CD4-positive, alpha-beta T cell treated with Interleukin-4 for 4 hours (primary cell): ENCODE results near the gene PDE11A.
"Not testable (repeated sequence)": the region's sequence is repeated elsewhere in the genome, so short reads cannot be mapped to it uniquely, and the experiment has no call there.

Experiments used
- DNase-seq: peaks from one replicate; pipeline ENCODE4 v3.0.0-alpha.2; 2020

PDE11A gene

DNA sequence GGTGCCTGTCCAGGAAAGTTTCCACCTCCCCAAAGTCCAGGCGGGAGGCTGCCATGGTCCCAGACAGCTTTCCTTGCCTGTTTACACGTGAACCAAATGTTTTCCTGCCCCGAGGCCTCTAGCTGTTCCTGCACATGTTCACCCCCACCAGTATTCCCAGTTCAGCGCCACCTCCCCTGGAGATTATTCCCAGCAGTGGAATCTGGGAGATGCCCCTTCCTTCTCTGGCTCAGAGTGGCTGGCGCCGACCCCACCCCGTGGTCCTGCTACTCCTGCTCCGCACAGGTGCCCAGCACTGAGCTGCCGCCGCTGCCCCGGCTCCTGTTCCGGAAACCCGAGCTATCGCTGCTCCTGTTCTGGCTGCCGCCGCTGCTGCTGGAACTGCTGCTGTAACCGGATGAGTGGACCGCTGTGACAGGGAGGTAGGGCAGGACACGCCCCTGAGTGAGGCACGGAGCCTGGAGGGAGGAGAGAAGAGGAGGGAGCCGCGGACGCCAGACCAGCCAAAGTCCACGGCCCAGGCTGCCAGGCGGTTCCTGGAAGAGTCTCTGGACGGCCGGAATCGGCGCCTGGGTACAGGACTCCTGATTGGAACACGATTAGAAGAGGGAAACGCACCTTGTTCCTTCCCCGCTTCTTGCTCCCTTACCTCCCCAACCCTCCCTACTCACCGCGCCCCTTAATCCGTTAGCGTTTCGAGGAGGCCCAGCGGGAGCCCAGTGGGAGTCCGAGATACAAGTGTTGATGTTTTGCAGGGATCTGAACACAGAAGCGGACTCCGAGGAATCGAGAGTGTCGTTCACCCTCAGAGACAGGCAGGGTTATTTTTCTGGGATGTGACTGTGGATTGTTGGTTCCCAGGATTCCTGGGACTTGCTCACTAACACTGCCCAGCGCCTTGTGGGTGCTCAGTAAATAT lies at the start of gene PDE11A:
Gene PDE11A, minus strand, starts transcription at position 395 of the 919 bp plus-strand sequence. Its CDS starts 340 bp downstream, at position 55.
- no peak for DNase-seq

DNA sequence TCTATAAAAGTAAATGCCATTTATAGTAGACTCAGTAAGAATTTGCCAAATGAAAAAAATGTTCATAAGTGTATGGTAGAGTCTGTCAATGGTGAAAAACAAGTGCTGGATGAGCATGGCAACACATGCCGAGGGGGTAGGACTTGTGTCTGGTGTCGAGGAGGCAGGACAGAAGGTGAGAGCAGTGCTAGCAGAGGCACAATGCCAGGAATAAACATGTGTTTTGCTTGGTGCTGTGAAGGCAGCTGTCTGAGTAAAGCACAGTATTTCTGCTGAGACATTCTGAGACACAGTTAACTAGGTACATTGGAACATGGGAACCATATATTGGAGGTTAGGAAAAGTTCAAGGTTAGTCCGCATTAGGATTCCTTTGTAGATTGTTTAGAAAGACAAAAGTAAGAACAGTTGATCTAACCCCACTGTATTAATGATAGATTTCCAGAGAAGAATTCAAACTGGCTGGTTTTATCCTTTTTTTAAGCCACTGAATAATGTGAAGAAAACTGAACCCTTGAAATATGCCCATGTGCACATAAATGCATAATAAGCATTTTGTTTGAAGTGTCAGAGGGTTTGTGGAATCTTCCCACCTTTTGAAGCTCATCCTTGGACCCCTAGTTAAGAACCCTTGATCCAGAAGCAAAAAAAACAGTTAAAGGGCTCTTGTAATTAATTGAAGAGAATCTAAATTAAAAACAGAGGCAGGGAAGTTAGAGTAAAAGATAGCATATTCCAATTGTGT lies 46.8 kb upstream of the PDE11A start:
- DNase-seq: no peak

DNA sequence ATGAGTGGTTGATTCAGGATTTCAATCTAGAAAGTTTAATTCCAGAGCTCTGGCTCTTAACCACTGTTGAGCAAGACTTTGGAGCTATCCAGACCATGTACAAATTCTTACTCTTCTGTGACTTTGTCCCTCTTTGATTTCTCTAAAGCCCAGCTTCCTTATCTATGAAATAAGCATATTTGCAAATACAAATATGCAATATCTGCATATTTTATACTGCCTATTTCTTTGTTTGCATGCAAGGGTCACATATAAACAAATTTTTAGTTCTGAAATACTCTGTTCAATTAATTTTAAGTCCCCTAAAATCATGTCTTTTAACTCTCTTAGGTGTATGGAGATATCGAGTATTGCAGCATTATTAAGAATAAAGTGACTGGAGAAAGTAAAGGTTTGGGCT lies 45.1 kb upstream of the PDE11A start:
- no peak for DNase-seq

DNA sequence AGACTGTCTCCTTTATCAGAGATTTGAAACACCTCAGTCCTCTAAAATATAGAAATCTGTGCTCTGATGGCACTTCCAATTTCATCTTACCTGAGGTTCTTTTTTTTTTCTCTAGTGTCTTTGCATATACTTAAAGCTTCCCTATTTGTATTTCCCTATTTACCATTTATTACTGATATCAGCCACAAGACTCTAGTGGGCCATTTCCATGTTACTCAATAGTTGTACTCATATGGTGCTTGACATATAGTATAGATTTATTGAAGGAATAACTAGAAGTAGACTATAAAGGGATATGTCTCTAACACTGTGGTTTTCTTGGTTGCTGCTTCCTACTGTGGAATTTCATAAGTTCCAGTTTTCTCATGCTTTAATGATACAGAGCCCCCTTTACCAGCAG lies 42.7 kb upstream of the PDE11A start:
- no peak for DNase-seq

DNA sequence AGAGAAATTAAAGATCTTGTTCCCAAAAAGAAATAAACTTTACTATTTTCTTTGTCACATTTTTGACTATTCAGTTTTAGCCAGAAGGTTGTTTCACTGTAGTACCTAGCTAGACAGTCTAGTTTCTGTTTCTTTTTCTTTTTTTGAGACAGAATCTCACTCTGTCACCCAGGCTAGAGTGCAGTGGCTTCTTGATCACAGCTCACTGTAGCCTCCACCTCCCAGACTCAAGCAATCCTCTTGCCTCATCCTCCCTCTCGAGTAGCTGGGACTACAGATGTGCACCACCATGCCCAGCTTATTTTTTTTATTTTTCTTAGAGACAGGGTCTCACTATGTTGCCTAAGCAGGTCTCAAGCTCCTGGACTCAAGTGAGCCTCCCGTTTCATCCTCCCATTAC lies 41.9 kb upstream of the PDE11A start:
- no peak for DNase-seq

DNA sequence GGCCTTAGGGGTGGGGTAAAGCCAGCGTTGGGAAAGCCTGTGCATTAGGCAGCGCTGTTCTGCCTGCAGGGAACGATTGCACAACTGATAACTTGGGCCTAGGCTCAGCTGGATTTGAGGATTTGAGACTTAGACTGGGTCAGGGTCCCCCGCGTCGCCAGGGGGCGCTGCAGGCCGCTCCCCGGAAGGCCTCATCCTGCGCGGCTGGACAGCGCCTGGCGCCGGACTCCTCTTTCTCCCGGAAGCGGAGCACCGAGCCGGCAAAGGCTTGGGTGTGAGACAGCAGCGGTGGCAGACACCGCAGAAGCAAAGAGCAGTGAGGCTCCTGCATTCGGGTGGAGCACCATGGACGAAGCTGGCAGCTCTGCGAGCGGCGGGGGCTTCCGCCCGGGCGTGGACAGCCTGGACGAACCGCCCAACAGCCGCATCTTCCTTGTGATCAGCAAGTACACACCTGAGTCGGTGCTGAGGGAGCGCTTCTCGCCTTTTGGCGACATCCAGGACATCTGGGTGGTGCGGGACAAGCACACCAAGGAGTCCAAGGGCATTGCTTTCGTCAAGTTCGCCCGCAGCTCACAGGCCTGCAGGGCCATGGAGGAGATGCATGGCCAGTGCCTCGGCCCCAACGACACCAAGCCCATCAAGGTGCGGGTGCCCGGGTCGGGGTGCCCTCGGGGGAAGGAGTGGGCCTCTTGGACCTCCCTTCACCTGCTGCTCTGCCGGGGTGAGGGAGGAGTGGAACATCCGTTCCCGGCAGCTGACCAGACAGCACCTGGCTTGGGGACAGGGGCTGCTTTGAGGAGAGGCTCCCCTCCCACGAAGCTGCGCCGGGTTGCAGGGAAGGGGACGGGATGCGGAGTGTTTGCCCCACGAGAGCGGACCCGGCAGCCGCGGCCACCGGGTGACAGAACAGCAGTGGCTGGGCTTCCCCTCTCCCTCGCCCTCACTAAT lies 39.9 kb upstream of the PDE11A start, which contains the start of gene RBM45:
Gene RBM45, plus strand, starts transcription at position 236 of the 951 bp plus-strand sequence. Its CDS starts 110 bp downstream, at position 346.
- peak; percentile 87 for DNase-seq

DNA sequence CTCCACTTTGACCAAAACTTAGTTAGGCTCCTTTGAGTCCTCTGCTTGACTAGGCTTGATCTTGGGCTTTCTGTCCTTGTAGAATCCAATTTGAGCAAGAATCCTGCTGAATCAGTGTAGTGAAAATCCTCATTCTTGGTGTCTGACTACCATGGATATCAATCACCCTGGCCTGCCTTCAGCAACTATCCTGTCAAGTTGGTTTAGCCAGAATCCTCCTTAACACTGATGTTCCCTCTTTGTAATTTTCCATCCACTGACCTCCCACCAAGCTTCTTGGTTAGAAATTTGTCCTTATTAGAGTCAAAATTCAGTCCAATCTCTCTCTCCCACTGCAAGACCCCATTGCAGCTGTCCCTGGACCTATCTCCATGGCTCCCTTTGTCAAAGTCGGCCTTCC lies 39.2 kb upstream of the PDE11A start:
- DNase-seq: no peak

DNA sequence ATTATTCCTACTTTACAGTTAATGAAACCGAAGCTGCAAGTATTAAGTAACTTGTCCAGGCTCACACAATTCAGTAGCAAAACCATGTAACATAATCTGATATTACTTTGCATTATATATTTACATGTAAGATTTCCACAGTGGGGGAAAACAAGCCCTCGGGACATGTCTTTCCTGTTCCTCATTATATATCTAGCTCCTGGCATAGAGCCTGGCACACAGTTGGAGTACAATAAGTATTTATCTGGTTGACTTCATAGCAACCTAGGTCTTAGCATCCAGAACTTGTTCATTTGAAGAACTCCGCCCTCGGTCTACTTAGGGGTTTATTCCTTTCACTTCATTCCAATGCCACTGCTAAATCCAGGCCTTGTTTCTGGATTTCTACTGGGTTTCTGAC lies 38.1 kb upstream of the PDE11A start:
- no peak for DNase-seq

DNA sequence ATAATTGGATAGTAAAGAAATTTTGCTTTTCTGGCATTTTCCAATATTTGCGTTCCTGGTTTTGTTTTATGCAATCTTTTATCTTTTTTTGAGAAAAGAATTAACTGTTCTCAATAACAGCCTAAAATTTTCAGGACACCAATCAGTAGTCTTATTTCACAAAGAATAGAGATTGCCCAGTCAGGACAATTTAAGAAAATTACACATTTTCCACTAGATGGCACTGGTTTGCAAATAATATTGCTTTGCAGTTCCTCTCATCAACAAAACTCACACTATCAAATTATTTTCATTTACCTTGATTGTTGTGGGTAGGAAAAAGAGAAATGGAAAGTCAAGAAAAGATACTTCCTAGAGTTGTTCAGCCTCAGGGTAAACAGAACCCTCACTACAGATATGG lies 37.2 kb upstream of the PDE11A start:
- DNase-seq: peak; percentile 57

DNA sequence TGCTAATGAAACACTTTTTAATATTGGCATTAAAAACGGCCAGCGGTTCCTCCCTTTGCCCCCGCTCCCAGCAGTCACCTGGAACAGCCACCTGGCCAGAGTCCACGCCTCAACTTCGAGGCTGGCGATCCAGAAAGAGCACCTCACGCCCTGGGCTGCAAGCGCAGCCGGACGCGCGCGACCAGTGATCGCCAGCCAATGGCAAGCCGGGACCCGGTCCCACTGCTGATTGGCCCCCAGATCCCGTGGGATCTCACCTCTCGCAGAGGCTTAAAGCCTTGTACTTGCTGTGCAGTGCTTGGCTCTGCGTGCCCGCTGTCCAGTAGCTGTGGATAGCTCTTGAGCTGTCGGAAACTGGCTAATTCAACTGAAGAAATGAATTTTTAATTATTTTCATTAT lies 35.6 kb upstream of the PDE11A start:
- no peak for DNase-seq

DNA sequence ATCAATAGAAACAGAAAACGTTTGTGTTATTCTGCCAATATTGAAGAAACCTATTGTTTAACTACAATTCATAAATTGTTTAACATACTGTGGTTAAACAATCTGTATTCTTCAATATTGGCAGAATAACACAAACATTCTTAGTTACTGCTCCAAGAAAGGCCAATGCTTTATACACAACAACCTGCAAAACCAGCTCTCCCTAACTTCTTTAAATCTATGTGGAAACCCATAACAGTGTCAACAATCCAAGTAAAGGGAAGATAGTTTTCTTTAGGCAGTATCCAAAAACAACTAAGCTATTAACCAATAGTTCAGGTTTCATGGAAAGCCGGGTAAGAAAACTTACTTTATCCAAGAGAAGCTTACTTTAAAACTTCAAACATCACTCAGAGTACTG lies 33.5 kb upstream of the PDE11A start:
- DNase-seq: no peak

DNA sequence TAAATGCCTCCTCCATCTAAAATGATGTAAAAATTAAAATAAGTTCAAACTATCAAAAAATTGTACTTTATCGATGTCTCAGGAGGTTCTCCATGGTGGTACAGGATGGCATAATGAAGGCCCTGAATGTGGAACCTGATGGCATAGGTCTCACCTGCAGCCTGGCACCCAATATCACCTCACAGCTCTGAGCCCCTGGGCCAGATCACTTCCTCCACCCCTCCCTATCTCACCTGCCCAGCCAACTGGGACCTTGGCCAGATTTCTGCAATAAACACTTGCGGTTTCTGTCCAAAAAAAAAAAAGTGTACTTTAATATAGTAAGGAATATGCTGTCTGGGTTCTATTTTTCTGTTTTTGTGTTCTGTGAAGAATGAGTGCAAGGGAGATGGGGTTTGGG lies 33.0 kb upstream of the PDE11A start:
- DNase-seq: no peak

DNA sequence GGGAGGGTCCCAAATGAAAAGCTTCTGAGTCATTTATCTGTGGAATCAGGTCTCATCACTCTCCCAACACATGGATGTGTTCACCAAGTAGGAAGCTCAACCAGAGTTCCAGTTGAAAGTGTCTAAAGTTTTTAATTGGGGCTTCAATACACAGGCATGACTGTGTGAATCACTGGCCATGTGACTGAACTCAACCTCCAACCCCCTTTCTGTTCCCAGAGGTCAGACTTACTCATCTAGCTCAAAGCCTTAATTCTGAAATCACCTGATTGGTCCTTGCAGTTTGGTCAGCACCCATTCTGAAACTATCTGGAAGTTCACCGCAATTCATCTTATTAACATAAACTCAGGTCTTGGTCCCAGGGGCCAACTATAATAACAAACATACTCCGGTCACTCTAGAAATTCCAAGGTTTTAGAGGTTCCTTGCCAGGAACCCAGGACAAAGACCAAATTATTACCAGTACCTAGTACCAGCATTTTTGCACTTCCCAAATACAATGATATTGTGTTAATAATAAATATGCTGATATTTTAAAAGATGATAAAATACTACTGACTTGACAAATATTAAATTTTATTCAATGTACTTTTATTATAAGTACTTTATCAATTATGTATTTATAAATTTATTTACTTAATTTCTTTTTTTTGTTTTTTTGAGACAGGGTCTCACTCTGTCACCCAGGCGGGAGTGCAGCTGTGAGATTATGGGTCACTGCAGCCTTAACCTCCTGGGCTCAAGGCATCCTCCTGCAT lies 28.9 kb upstream of the PDE11A start:
- DNase-seq: no peak

DNA sequence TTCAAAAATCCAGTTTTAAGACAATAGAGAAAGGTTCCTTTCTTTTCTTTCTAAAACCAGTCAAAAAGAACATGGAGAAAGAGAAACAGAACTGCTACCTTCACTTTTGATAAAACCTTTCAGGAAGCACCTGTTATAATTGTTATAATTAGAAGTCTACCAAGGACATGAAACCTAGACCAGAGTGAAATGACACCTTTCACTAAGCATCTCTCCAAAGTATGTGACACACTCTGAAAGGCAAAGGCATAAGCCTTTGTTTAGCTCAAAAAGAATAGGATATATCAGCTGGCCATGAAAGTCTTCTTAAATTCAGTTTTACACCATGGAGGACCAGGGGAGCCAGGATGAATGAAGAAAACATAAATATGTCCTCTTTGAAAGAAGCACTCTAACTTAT lies 20.9 kb upstream of the PDE11A start:
- DNase-seq: no peak

DNA sequence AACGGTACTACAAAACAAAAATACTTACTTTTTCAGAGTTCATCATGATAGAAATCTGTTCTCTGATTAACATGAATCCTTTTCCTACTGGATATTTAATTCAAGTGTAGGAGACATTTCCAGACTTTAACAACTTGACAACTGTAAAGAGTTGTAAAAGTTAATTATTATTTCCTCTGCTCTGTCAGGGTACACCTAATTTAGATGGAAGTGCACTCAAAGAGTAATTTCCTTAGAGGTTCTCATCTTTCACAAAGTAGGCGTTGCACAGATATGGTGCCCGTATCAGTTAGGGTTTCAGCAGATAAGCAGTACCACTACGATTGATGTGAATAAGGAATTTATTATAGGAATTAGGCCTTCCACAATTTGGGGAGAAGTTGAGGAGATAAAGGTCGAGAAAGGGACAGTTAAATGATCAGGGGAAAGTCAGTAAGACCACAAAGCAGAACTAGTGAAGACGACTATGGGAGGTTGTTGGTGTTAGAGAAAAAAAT lies 16.2 kb upstream of the PDE11A start:
- DNase-seq: no peak

DNA sequence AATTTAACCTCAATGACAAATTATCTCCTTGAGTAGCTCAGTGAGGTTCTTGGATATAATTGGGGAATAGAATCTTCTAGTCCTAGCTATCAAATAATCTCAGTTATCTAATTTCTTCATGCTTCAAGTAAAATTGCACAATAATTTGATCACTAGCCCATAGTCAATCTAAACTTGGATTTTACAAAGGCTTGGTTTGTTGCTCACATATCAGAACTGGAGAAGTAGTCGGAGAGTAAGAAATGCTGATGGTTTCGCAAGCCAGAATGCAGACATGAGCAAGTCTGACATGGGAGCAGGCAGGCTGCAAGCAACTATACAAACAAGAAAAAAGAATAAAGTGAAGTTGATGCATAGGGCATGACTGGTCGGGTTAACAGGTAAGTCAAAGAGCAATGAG lies 11.7 kb upstream of the PDE11A start:
- no peak for DNase-seq

DNA sequence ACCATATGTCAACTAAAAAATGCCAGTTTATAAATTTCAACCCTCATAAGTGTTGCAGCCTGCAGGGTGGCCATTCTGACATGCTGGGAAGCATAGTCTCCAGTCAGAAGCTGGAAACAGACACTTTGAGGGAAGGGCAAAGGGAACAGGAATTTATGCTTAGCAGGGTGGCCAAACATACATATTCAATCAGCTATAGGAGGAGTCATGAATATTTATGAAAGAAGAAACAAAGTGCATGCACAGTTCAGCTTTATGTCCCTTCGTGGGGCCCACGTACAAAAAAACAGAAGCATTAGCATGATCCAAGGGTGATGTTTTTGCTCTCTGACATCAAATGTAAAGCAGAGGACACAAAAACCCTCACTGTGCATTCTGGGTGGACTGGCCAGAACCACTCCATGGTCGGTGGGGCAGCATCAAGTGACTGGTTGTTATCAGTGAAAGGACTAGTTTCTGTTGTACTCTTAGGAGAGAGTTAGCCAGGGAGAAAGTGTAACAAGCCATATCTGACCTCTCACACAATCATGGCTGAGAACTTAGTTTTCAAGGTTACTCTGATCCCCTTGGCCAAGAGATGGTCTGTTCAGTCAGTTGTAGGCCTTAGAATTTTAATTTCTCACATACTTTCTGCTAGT lies 9.9 kb upstream of the PDE11A start:
- no peak for DNase-seq

DNA sequence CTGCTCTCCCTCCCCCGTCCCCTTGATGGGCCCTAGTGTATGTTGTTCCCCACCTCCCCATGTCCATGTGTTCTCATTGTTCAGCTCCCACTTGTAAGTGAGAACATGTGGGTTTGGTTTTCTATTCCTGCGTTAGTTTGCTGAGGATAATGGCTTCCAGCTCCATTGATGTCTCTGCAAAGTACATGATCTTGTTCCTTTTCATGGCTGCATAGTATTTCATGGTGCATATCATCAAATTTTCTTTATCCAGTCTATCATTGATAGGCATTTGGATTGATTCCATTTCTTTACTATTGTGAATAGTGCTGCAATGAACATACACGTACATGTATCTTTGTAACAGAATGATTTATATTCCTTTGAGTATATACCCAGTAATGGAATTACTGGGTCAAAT lies 6.7 kb upstream of the PDE11A start:
- DNase-seq: not testable (repeated sequence)

DNA sequence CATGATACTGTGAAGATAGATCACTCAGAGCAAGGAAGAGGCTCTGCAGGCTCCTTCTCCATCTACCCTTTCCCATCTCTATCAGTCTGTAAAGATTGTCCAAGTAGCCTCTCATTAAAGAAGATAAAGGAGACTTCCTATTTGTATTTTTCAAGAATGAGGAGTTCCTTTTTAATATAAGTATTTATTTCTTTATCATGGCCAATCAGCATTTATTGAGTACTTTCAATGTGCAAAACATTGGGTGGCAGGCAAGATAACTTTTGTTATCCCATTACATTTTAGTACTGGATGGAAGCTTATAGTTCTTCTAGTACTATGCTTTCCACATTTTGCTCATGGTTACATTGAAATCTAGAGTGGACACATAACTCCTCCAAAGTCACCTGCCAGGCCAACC lies 3.6 kb upstream of the PDE11A start:
- DNase-seq: no peak

DNA sequence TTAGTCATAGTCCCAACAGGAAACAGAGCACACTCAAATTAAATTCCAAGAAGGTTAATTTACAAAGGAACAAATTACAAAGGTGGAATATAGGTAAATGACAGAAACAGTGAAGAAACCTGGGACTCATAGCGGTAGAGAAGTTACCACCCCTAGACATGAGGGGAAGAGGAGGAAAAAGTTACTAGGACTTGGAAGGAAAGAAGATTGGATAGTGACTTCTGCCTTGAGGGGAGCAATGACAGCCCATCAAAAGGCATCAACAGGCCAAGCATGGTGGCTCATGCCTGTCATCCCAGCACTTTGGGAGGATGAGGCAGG lies 2.4 kb upstream of the PDE11A start:
- no peak for DNase-seq
